Measurements from ENCODE around the gene HDAC2. TPM values are rescaled to one million over a fixed set of nuclear protein-coding genes. Genes with fewer than 3 reads are reported as not detected.
A peak's percentile ranks its signal among the peaks of the same experiment; 100 is the strongest.

HDAC2 gene
- total and polyA plus RNA-seq, 2 of the 13 experiments (the other 11 are each of a cell fraction or from before 2014, with no cell fraction given): 99.6 to 114 TPM

- TF ChIP-seq PRDM10 (CRISPR knock-in tag; IDR thresholded peaks at IDR 0.05; ENCODE audit: low read depth) (no peak), ZNF282 (IDR thresholded peaks at IDR 0.05; ENCODE audit: partially characterized antibody) (no peak), ZNF430 (CRISPR knock-in tag; IDR thresholded peaks at IDR 0.05) (no peak), SALL1 (CRISPR knock-in tag; IDR thresholded peaks at IDR 0.05) (peak; percentile 48), AKNA (CRISPR knock-in tag; IDR thresholded peaks at IDR 0.05; ENCODE audit: borderline replicate concordance) (no peak), HMG20A (CRISPR knock-in tag; IDR thresholded peaks at IDR 0.05; ENCODE audit: borderline replicate concordance) (no peak), SAP130 (CRISPR knock-in tag; IDR thresholded peaks at IDR 0.05; ENCODE audit: low read depth) (peak; percentile 57), PCBP1 (IDR thresholded peaks at IDR 0.05; ENCODE audit: borderline replicate concordance, low read depth, low read length) (no peak), ZNF580 (CRISPR knock-in tag; IDR thresholded peaks at IDR 0.05; ENCODE audit: borderline replicate concordance, low read depth) (no peak), ZSCAN5A (CRISPR knock-in tag; IDR thresholded peaks at IDR 0.05; ENCODE audit: borderline replicate concordance) (no peak), ZNF3 (CRISPR knock-in tag; IDR thresholded peaks at IDR 0.05) (no peak), KLF11 (CRISPR knock-in tag; IDR thresholded peaks at IDR 0.05) (no peak), ATF3 (CRISPR knock-in tag; IDR thresholded peaks at IDR 0.05) (no peak), FOXP4 (CRISPR knock-in tag; IDR thresholded peaks at IDR 0.05) (no peak), HDAC6 (IDR thresholded peaks at IDR 0.05; ENCODE audit: low read depth, low read length) (no peak), ZNF460 (CRISPR knock-in tag; IDR thresholded peaks at IDR 0.05; ENCODE audit: borderline replicate concordance) (no peak), MATR3 (CRISPR knock-in tag; IDR thresholded peaks at IDR 0.05) (no peak), ZFP36L1 (CRISPR knock-in tag; IDR thresholded peaks at IDR 0.05) (no peak)
Observed at GRCh38 chr6:113920663-113921267, 50.2 kb downstream of the HDAC2 start (continued).
